Nephron progenitor cell (in vitro differentiated cells): ENCODE measurements around the gene HDC.

Source experiments
- DNase-seq: peaks from one replicate; pipeline ENCODE4 v3.0.0; 2021
- H3K27ac Mint-ChIP-seq: 2 replicates; pipeline ENCODE4 v1.8.0; 2021; ENCODE audit warnings: mild to moderate bottlenecking, moderate library complexity, mixed read lengths
- H3K27me3 Mint-ChIP-seq: 2 replicates; pipeline ENCODE4 v1.8.0; 2021; ENCODE audit warnings: mild to moderate bottlenecking, low read depth, mixed read lengths; ENCODE audit not compliant: poor library complexity
- H3K36me3 Mint-ChIP-seq: 2 replicates; pipeline ENCODE4 v1.8.0; 2021; ENCODE audit warnings: low read depth, mixed read lengths
- H3K4me1 Mint-ChIP-seq: 2 replicates; pipeline ENCODE4 v1.8.0; 2021; ENCODE audit warnings: mixed read lengths
- H3K4me3 Mint-ChIP-seq: 2 replicates; pipeline ENCODE4 v1.8.0; 2021; ENCODE audit warnings: mild to moderate bottlenecking, moderate library complexity, mixed read lengths
- H3K9me3 Mint-ChIP-seq: 2 replicates; pipeline ENCODE4 v1.8.0; 2021; ENCODE audit warnings: mild to moderate bottlenecking, moderate library complexity, mixed read lengths
- TF ChIP-seq, protein P1 (sequence below): fragments of 200-600 bp; sonication (generic); IDR thresholded peaks from 2 replicates; pipeline ENCODE4 v1.5.0; 2021; ENCODE audit warnings: antibody characterized with exemption

Gene HDC

DNA sequence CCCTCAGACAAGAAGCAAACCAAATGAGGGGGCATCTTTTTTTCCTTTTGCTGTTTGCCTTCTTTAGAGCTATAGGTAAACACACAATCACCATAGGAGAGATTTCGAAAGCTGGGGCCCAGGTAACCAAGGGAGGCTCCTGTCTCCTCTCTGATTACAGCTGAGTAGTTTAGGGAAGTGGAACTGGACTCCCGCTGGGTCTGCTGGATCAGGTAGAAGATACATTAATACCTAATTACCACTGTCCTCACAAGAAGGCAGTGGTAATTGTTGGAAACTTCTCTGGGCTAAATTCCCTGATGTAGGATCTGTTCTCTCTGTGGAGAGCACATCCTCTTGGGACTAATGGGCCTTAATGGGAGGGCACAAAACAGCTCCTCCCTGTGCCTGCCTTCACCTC is 32.7 kb downstream of the HDC start:
- TF ChIP-seq, protein P1, sequence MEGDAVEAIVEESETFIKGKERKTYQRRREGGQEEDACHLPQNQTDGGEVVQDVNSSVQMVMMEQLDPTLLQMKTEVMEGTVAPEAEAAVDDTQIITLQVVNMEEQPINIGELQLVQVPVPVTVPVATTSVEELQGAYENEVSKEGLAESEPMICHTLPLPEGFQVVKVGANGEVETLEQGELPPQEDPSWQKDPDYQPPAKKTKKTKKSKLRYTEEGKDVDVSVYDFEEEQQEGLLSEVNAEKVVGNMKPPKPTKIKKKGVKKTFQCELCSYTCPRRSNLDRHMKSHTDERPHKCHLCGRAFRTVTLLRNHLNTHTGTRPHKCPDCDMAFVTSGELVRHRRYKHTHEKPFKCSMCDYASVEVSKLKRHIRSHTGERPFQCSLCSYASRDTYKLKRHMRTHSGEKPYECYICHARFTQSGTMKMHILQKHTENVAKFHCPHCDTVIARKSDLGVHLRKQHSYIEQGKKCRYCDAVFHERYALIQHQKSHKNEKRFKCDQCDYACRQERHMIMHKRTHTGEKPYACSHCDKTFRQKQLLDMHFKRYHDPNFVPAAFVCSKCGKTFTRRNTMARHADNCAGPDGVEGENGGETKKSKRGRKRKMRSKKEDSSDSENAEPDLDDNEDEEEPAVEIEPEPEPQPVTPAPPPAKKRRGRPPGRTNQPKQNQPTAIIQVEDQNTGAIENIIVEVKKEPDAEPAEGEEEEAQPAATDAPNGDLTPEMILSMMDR, result no peak
- DNase-seq, result no peak
- Mint-ChIP-seq H3K4me1 (no peaks in the 10 kb centered on the region), H3K4me3 (no peak overlapping the region), H3K9me3 (no peaks in the 10 kb centered on the region), H3K36me3 (no peaks in the 10 kb centered on the region), H3K27ac (no peak overlapping the region), H3K27me3 (no peaks in the 10 kb centered on the region)

- H3K4me1 Mint-ChIP-seq, result no peaks in the 10 kb centered on the region
Observed at GRCh38 chr15:50231761-50232160, 33.8 kb downstream of the HDC start.

DNA sequence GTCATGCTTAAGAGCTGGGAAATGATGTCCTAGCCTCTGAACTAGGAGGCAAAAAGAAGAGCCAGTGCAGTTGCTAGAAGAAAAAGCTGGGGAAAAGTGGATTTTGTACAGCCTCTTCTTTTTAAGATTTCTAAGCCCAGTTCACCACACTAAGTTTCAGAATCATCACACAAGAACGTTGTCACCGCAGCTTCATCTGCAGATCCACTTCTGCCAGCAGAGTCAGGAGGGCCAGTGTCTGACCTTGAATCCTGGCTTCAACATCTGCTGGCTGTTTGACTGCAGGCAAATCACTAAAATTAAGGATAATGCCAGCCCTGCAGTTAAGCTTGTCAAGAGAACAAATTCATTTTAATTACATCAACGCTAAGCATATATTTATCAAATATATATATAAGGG is 36.2 kb downstream of the HDC start:
- Mint-ChIP-seq H3K4me1 (no peaks in the 10 kb centered on the region), H3K4me3 (no peak overlapping the region), H3K36me3 (no peaks in the 10 kb centered on the region), H3K27ac (no peak overlapping the region), H3K9me3 (no peaks in the 10 kb centered on the region), H3K27me3 (no peaks in the 10 kb centered on the region)
- TF ChIP-seq, protein P1, result no peak
- no peak for DNase-seq

More at GRCh38 chr15:50231761-50232160, 33.8 kb downstream of the HDC start:
- TF ChIP-seq, protein P1, result no peak
- Mint-ChIP-seq H3K36me3 (no peaks in the 10 kb centered on the region), H3K4me3 (no peak overlapping the region), H3K27me3 (no peaks in the 10 kb centered on the region), H3K27ac (no peak overlapping the region), H3K9me3 (no peaks in the 10 kb centered on the region)
- no peak for DNase-seq

DNA sequence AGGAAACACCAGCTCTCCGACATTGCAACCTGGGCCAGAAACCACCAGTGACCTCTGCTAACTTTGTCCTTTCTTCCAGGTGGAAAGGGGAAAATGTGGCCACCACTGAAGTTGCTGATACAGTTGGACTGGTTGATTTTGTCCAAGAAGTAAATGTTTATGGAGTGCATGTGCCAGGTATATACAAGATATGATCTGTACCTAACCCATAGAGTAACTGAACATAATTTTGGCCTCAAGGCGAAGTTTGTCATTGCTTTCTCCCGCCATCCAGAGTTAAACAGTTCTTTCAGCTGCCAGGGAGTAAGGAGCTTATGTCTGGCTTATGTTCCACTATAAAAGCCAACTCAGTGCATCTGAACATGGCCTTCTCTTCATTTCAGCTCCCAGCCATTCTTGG is 36.7 kb downstream of the HDC start:
- no peaks in the 10 kb centered on the region for H3K36me3 Mint-ChIP-seq
- H3K4me1 Mint-ChIP-seq, result no peaks in the 10 kb centered on the region
- H3K9me3 Mint-ChIP-seq, result no peaks in the 10 kb centered on the region
- no peak overlapping the region for H3K27ac Mint-ChIP-seq
- TF ChIP-seq, protein P1, result no peak
- no peak overlapping the region for H3K4me3 Mint-ChIP-seq
- H3K27me3 Mint-ChIP-seq, result no peaks in the 10 kb centered on the region
- DNase-seq, result no peak

DNA sequence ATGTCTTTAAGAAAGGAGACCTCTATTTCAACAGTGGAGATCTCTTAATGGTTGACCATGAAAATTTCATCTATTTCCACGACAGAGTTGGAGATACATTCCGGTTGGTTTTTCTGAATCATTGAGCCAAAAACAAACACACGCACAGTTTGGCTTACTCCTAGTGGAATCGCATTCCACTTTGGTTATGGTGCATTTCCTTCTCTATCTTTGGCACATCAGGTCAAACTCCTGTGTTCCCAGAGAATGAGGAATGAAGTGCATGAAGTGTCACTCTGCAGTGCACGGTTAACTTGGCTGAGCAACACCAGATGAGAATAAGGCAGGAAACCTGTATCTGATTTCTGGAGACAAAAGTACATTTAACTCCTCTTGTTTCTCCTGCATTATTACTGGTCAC is 38.5 kb downstream of the HDC start:
- Mint-ChIP-seq H3K27ac (no peak overlapping the region), H3K27me3 (no peaks in the 10 kb centered on the region), H3K4me1 (peaks cover 4% of the 10 kb centered on the region), H3K4me3 (no peak overlapping the region), H3K36me3 (no peaks in the 10 kb centered on the region), H3K9me3 (no peaks in the 10 kb centered on the region)
- no peak for DNase-seq
- TF ChIP-seq, protein P1, result no peak

DNA sequence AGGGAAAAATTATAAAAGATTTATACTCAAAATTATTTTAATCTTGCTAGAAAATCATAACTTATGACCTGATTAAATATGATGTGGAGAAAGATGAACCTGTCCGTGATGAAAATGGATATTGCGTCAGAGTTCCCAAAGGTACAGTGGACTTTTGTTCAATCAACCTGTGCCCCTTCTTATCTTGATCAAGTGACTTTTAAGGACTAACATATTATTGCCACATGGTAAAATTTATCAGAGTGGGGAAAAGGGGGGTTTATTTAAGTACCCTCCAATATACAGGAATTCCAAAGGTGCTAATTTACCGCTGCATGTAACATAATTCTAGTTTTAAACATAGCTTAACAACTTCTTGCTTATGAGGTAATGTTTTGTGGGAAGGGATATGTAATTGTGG is 39.6 kb downstream of the HDC start:
- Mint-ChIP-seq H3K4me3 (no peak overlapping the region), H3K9me3 (no peaks in the 10 kb centered on the region), H3K27ac (no peak overlapping the region), H3K36me3 (no peaks in the 10 kb centered on the region), H3K27me3 (no peaks in the 10 kb centered on the region), H3K4me1 (peaks cover 6% of the 10 kb centered on the region)
- TF ChIP-seq, protein P1, result no peak
- no peak for DNase-seq
